GM15510 (cell line): ENCODE results near the gene RAD51B.

ENCODE experiments used
- POLR2A ChIP-seq: IDR thresholded peaks from 3 replicates; pipeline ENCODE4 v1.6.1; 2011; ENCODE audit warnings: borderline replicate concordance; ENCODE audit not compliant: insufficient read length; ENCODE audit errors: extremely low read depth

RAD51B gene

DNA sequence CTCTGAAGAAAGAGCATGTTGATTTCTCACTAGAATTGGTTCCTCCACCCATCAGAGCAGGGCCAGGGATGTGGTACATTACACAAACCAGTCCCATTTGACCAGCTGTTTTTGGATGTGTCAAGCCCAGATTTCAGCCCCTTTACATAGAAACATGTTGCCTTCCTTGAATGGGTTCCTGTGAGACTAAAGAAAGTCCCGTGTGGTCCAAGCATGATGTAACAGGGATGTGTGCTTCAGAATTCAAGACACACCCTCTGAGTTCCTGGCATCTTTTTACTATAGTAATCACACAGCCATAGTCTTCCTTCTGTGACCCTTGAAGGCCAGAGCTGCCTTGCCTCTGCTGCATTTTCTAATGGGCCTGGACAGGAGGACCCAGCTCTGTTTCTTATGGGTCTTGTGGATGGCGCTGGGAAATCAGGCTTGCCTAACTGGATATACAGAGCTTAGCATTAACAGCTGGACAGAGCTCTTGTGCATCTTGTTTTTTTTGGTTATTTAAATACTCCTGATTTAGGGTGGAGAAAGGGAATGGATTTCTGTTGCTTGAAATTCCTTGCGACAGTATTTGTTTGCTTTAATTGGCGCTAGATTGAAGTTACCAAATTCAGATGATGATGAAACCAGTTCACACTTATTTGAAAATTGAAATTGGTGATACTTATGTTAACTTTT, 632.3 kb downstream of the RAD51B start:
- TF ChIP-seq POLR2A = no peak

DNA sequence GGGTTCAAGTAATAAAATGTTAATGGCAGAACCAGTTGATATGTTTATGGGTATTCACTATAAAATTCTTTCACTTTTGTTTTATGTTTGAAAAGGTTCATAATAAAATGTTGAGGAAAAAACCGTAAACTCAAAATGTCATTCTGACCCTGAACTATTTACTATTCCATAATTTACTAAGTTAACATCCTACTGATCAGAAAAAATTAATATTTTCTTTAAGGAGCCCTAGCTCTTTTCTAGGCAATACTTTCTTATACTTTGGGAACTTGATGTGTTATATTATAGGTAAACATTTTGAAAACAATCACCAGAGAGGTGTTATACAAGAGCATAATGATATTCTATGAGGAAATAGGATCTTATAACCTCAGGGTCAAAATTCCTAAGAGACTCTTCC, 638.7 kb downstream of the RAD51B start:
- no peak for TF ChIP-seq POLR2A

DNA sequence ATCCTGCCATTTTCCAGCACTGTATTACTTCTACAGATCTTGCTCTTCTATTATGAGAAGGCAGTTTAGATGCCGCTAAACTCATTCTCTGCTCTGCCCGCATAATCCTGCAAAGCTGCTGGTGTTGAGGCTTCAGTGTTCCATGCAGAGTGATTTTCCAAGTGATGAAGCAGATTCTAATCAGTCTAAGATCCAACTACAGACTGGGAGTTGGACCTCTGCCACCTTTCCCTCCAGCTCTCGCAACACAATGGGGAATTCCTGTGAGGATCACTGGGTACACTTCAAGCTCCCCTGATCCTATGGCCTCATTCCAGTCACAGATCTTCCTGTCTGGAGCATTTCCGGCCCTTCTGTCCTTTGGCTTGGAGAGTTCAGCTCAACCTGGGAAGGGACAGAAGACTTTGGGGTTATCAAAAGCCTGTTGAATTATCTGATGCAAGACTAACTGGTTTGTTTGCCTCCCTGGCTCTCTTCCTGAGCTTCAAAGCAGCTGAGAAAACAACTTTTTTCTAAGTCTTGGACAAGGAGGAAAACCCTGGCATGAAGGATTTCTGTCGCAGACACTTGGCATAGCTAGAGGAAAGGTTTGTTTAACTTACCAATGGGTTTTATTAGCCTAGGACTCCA, 639.4 kb downstream of the RAD51B start:
- no peak for TF ChIP-seq POLR2A

DNA sequence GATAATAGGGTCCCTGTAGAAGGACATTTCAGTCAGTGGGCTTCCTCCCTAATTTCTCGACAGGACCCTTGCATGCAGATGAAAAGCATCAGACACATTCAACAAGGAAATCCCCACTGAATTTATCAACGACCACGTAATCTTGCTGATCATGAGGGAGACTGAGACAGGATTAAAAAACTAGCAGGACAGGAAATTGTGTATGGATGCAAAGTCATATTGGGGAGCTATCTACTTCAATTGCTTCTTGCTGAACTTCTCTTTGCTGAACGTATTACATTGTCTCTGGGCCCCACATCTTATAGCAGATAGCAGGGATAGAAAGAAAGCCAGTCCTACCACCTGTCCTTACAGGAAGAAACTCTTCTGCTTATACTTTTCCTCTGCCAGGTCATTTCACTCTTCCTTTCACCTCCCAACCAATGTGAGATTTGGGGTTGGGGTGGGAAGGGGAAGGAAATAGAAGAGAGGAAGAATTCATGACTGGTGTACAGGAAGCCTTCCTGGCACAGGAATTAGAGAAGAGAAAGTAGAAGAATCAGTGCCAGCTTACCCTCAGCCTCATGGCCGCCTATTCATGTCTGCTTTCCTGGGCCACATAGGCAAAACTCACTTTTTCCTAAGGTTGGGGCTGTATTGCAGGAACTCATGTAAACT, 640.0 kb downstream of the RAD51B start:
- TF ChIP-seq POLR2A = no peak

DNA sequence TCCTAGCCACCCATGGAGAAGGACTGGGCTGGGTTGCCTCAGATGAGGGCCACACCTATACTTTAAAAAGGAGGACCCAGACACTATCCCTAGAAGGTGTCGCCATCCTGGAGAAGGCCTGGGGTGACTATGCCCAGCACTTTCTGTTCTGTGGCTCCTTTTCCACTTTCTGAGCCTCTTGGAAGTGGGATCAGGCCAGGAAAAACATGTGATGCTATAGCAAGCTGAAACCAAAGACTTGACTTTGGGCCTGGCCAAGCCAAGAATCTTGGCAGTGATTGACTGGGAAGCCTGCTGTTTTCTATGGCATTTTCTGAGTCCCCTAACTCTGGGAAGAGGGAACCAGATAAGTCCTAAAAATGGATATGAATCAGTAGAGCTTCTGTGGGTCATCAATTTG, 641.0 kb downstream of the RAD51B start:
- no peak for TF ChIP-seq POLR2A

DNA sequence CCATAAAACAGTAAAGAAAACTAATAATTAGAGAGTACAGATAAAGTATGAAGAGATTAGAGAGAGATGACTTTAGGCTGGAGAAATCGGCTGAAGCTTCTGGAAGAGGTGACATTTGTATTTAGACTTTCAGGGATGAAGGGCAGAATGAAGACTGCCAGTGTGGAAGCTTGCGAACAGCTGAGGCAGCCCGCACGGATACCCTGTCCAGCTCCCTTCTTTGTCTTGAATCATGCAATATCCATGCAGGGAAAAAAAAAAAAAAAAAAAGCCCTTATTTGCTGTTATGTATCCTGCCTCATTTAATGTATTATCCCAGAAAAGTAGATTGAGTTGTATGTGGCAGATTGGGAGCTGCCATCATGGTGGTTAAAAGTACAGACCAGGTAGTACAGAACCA, 641.5 kb downstream of the RAD51B start:
- no peak for TF ChIP-seq POLR2A

DNA sequence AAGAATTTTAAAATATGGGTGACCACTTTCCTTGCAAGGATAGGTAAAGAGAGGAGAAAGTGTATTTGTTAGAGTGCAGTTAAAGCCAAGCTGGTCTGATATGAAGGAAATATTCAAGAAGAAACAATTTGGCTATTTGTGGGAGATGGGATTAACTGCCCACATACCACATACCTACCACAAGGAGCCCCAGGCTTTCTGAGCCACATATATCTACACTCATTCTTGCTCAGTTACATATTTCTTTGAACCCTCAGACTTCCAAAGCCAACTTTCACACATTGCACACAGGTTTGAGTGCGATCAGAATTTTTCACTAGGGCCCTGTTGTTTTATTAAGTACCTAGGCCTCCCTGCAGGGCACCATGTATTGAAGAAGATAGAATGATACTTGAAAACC, 643.1 kb downstream of the RAD51B start:
- TF ChIP-seq POLR2A = no peak

DNA sequence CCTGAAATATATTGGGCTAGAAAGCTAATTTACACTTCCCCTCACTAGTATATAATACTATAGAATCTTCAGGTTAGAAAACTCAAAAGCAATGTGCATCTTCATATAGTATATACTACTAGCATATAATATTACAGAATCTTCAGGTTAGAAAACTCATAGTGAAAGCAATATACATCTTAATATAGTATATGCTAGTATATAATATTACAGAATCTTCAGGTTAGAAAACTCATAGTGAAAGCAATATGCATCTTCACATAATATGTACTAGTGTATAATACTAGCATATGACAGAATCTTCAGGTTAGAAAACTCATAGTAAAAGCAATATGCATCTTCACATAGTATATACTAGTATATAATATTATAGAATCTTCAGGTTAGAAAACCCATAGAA, 643.7 kb downstream of the RAD51B start:
- TF ChIP-seq POLR2A = no peak

DNA sequence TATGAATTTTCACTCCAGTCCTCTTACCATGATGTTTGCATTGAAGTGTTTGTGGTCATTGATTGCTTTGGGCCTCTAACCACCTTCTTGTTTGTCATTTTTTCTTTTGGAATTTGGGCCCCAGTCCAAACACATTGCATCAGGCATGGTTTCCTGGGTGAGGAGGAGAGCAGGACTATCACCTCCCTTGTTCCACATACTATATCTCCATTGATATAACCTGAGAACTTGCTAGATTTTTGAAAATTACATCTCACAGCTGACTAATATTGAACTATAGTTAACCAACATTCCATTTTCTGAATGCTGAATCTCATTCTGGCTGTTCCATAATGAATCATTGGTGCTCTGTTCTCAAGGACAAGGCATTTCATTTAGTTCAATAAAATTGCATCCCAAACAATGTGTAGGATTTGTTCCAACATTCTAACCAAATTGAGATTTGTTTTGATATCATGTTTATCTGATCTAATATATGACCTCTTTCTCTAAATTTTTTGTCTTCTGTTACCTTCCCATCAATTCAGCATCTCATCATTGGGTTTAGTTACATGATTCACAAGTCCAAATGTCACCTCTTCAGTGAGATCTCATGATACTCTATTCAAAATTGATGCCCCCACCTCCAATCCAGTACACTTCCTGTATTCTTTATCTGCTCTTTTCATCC, 644.3 kb downstream of the RAD51B start:
- no peak for TF ChIP-seq POLR2A

DNA sequence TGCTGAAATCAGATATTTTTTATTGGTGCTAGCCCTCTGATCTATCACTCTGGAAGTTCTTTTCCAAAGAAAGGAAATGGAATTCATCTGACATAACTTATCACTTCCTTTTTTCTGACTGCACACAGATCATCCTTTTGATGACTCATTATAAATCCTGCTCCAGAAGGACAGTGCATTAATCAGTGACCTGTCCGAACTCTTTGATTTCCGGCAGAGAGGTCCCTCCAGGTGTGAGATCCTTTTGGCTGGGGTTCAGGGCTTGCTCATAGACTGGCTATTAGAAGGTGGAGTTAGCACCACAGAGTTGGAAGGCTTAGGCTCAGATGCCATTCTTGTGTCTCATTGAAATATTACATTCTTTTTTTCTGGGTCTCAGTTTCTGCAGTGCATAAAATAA, 645.1 kb downstream of the RAD51B start:
- TF ChIP-seq POLR2A = no peak

DNA sequence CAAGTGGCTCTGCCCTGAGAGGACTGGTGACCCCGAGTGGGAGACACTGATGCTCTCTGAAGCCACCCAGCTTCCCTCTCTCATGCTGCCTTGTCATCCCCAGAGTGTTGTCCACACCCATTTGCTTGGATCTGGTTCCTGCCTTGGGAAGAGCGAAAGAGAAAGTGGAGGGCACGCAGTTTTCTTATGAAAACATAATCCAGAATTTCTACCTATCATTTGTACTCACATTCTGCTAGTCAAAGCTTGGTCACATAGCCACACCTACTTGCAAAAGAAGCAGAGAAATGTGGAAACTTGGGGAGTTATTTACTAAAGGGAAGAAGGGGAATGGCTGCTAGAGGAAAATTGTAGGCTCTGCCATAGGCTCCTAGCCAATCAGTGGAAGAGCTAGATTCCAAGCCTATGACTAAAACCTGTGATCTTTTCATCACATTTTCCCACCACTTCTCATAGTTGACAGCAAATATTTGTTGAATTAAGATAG, 647.0 kb downstream of the RAD51B start:
- no peak for TF ChIP-seq POLR2A

DNA sequence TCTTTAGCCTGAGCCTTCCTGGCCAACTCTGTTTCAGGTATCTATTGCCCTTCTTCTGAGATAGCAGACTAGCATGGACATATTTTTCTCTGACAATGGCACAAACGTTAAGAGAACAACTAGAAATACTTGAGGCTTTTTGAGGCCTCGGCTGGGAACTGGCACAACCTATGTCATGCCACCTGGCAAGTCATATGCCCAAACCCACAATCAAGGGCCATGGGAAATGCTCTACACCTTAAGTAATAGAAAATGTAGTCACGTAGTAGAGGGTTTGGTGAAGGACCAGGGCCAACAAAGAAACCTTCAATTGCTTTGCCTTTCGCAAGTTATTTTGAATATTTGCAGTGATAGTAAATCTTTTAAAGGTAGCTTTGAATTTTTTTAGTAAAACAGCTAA, 647.8 kb downstream of the RAD51B start:
- no peak for TF ChIP-seq POLR2A

DNA sequence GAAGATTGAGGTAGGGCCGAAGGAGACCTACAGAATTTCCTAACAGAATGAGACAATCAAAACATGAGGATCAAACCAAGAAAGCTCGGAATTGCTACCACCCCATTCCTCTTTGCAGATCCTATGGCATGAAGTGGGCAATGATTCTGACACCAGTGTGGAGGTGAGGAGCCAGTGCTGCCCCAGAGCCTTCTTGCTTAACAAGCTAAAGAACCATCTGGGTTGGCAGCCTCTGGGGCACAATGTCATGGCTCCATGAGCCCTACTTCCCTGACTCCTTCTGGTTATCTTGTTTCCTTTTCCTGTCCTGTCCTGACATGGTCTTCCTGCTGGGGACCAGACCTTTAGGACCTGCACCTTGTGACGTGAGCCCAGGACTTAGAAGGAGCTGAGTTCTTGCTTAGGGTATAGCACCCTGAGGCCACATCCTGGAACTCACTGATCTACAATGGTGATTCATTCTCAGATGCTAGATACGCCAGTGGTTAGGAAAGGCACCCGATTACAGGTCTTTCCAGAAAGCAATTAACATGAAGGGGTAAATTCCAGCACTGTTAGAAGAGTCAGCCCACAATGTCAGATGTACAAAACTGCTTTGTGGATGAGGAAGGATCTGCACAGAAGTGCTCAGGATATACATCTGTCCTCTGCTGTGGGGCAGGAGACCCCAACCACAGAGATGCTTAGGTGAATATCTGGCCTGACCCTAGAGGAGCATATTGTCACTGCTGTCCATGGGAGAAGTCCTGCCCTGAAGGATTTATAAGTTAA, 649.0 kb downstream of the RAD51B start:
- no peak for TF ChIP-seq POLR2A

DNA sequence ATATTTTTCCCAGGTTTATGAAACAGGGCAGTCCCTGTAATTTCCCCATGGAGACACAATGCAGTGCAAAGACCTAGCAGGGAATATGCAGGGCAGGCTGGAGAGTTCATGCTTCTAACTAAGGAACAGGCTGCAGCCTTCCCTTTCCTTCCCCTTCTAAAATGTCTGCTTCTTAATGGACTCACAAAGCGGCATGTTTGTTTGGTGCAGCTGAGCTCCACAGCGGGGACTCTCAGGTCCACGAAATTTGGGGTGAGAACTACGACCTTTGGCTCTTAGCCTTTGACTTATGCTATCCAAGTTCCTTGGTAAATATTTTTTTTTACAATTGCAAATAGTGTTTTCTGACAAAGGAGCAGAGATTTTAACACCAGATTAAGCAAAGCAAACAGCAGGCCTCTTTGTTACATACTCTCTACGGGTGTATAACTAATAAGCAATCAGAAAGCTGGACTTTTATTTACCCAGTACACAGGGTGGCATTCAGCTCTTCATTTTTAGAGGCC, 649.7 kb downstream of the RAD51B start:
- no peak for TF ChIP-seq POLR2A
